ENCODE data around the gene SDF2.
"Not testable (repeated sequence)": the region's sequence is repeated elsewhere in the genome, so short reads cannot be mapped to it uniquely, and the experiment has no call there.

Gene SDF2

GRCh38 chr17:28623696-28624095 lies 38.0 kb downstream of the SDF2 start:
- DNase-seq: peak in 1 of 2 donors; percentile 19

GRCh38 chr17:28622186-28622585 lies 39.5 kb downstream of the SDF2 start:
- no peak for DNase-seq

- DNase-seq: no peak
These were observed 41.7 kb downstream of the SDF2 start for GRCh38 chr17:28620010-28620409.

GRCh38 chr17:28618464-28618863 lies 43.2 kb downstream of the SDF2 start:
- DNase-seq: no peak

GRCh38 chr17:28616281-28616680 lies 45.4 kb downstream of the SDF2 start:
- DNase-seq: no peak

GRCh38 chr17:28615260-28615940 lies 46.3 kb downstream of the SDF2 start:
- DNase-seq: no peak

- peak; percentile 13 to 22 for DNase-seq
These were observed 47.8 kb downstream of the SDF2 start, which contains the start of gene RSKR for GRCh38 chr17:28613931-28614381. RSKR (minus strand) TSS chr17:28614185; CDS start chr17:28614161, 24 bp downstream.

- DNase-seq: no peak
These were observed 48.5 kb downstream of the SDF2 start for GRCh38 chr17:28612936-28613872.

- DNase-seq: no peak
These were observed 49.2 kb downstream of the SDF2 start for GRCh38 chr17:28612531-28612930.

- no peak for DNase-seq
These were observed 51.3 kb downstream of the SDF2 start for GRCh38 chr17:28610376-28610775.

- DNase-seq: not testable (repeated sequence)
These were observed 57.7 kb downstream of the SDF2 start for GRCh38 chr17:28604031-28604430.

- peak in 1 of 2 donors; percentile 71 for DNase-seq
These were observed 62.2 kb downstream of the SDF2 start for GRCh38 chr17:28599311-28600184.

GRCh38 chr17:28598799-28599310 lies 62.9 kb downstream of the SDF2 start, which contains the start of gene SPAG5:
SPAG5 (minus strand) TSS chr17:28599025; CDS start chr17:28598946, 79 bp downstream.
- peak; percentile 81 to 83 for DNase-seq

GRCh38 chr17:28598389-28598788 lies 63.3 kb downstream of the SDF2 start:
- DNase-seq: no peak
